Esophagus muscularis mucosa (tissue), 4 donors: ENCODE data around the gene CD1B. TPM values are rescaled to one million over a fixed set of nuclear protein-coding genes. Genes with fewer than 3 reads are reported as not detected.

Experiments
- DNase-seq: peaks from one replicate; pipeline ENCODE4 v3.0.0-alpha.2; 2017; ENCODE audit errors: extremely low spot score
- H3K27ac ChIP-seq, 4 donors: fragments of 200-600 bp; sonication (generic); replicated peaks in 1 of 4; 1 replicate in 3 of 4; 2 replicates in 1 of 4; pipeline ENCODE4 v1.5.1; 2016 to 2019; ENCODE audit warnings: mild to moderate bottlenecking in 1 of 4
- H3K27me3 ChIP-seq, 4 donors: fragments of 200-600 bp; sonication (generic); one replicate each; pipeline versions ENCODE4 v1.5.1 to v1.6.0; 2016 to 2019
- H3K36me3 ChIP-seq, 4 donors: fragments of 200-600 bp; sonication (generic); one replicate each; pipeline ENCODE4 v1.5.1; 2016 to 2019
- H3K4me1 ChIP-seq, 4 donors: fragments of 200-600 bp; sonication (generic); one replicate each; pipeline ENCODE4 v1.5.1; 2016 to 2019
- H3K4me3 ChIP-seq, 4 donors: fragments of 200-600 bp; sonication (generic); 1 replicate in 2 of 4; 2 replicates in 2 of 4; pipeline ENCODE4 v1.5.1; 2016 to 2019; ENCODE audit warnings: mild to moderate bottlenecking in 4 of 4, moderate library complexity in 1 of 4
- H3K9me3 ChIP-seq, 4 donors: fragments of 200-600 bp; sonication (generic); 1 replicate in 3 of 4; 2 replicates in 1 of 4; pipeline ENCODE4 v1.5.1; 2016 to 2019
- EP300 ChIP-seq: sonication (generic); formaldehyde crosslinking; IDR thresholded peaks from one replicate; pipeline ENCODE4 v1.6.1; 2017; ENCODE audit warnings: antibody characterized with exemption
- POLR2A ChIP-seq: fragments of 450-650 bp; IDR thresholded peaks from one replicate; pipeline ENCODE4 v1.6.1; 2017; ENCODE audit warnings: antibody characterized with exemption, moderate library complexity, mild to moderate bottlenecking, low read depth
- POLR2AphosphoS5 ChIP-seq, 2 donors: sonication (generic); formaldehyde crosslinking; IDR thresholded peaks; one replicate each; pipeline ENCODE4 v1.6.1; 2017; ENCODE audit warnings: antibody characterized with exemption in 2 of 2
- WGBS: methylation state at CpG from one replicate; pipeline ENCODE4 v1.1.5; 2018; 5-methylcytosine and 5-hydroxymethylcytosine counted together
- intact Hi-C: fragments of 100-400 bp; cut with DNase I; formaldehyde crosslinking; loops from one replicate; pipeline ENCODE4 v1.15.1; 2023
- total RNA-seq, 4 donors: library from RNA; depleted of rRNA; stranded (reverse); fragments of >200 nt; gene quantifications; one replicate each; pipeline versions ENCODE4 v1.1.0 to v1.2.1, GENCODE V29; 2016
- TF ChIP-seq, protein P1 (sequence below), 3 experiments: fragments of 200-600 bp in 2 of 3; fragments of 450-650 bp in 1 of 3; sonication (generic) in 2 of 3; IDR thresholded peaks; one replicate each; pipeline ENCODE4 v1.5.1; 2017 to 2019; ENCODE audit warnings: antibody characterized with exemption in 3 of 3, mild to moderate bottlenecking in 2 of 3, moderate library complexity in 1 of 3

The CD1B gene
- total RNA-seq, 4 donors from 2014 or later: not detected

DNA sequence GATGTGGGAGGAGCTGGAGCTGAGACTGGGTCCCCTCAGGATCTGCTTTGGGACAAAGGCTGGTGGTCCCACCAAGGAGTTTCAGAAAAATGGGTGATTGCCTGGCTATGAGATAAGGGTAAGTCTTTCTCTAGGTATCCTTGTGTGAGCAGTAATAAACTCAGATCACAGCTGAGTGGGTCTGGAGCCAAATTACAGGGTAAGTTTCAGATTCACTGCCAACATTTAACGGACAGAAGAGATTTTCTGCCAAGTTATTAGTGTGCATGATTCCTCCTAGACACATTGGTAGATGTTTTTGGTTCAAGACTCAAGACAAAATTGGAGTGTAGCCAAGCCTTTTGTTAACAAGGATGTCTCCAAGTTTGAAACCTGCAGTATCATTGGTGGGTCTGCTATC, 7.5 kb downstream of the CD1B start:
- TF ChIP-seq, protein P1, sequence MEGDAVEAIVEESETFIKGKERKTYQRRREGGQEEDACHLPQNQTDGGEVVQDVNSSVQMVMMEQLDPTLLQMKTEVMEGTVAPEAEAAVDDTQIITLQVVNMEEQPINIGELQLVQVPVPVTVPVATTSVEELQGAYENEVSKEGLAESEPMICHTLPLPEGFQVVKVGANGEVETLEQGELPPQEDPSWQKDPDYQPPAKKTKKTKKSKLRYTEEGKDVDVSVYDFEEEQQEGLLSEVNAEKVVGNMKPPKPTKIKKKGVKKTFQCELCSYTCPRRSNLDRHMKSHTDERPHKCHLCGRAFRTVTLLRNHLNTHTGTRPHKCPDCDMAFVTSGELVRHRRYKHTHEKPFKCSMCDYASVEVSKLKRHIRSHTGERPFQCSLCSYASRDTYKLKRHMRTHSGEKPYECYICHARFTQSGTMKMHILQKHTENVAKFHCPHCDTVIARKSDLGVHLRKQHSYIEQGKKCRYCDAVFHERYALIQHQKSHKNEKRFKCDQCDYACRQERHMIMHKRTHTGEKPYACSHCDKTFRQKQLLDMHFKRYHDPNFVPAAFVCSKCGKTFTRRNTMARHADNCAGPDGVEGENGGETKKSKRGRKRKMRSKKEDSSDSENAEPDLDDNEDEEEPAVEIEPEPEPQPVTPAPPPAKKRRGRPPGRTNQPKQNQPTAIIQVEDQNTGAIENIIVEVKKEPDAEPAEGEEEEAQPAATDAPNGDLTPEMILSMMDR (IDR thresholded peaks at IDR 0.05): no peak
- TF ChIP-seq EP300 (no peak), POLR2A (no peak), POLR2AphosphoS5 (IDR thresholded peaks at IDR 0.05) (no peak)
- no peaks in the 10 kb centered on the region for H3K4me1 ChIP-seq
- no peak for DNase-seq
- no peak overlapping the region for H3K27ac ChIP-seq
- WGBS: 50% methylated on average over 1 of the region's 1 CpG
- no peaks in the 10 kb centered on the region for H3K36me3 ChIP-seq
- H3K4me3 ChIP-seq: no peak overlapping the region
- intact Hi-C loops: no loop called here
- no peaks in the 10 kb centered on the region for H3K27me3 ChIP-seq
- H3K9me3 ChIP-seq: peaks cover 0 to 14% (median 3%) of the 10 kb centered on the region in 4 donors

DNA sequence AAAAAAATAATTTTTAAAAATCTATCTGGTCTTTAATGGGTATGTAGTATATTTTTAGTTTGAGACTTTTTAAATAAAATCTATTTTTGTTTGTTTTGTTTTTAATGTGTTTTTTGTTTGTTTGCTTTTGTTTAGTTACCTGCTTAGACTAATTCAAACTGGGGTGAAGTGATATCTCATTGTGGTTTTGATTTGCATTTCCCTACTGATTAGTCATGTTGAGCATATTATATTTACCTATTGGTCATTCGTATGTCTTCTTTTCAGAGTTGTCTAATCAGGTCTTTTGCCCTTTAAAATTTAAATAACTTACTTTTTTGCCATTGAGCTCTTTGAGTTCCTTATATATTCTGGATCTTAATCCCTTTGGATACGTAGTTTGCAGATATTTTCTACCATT, 20.3 kb downstream of the CD1B start:
- Histone ChIP-seq H3K4me1 (no peaks in the 10 kb centered on the region), H3K27ac (no peak overlapping the region), H3K36me3 (no peaks in the 10 kb centered on the region), H3K9me3 (peaks cover 0 to 25% (median 18%) of the 10 kb centered on the region in 4 donors), H3K27me3 (no peaks in the 10 kb centered on the region), H3K4me3 (no peak overlapping the region)
- DNase-seq: no peak
- WGBS: 66% methylated on average over 2 of the region's 2 CpGs
- intact Hi-C loops: no loop called here
- TF ChIP-seq POLR2AphosphoS5 (IDR thresholded peaks at IDR 0.05) (no peak), POLR2A (no peak)

DNA sequence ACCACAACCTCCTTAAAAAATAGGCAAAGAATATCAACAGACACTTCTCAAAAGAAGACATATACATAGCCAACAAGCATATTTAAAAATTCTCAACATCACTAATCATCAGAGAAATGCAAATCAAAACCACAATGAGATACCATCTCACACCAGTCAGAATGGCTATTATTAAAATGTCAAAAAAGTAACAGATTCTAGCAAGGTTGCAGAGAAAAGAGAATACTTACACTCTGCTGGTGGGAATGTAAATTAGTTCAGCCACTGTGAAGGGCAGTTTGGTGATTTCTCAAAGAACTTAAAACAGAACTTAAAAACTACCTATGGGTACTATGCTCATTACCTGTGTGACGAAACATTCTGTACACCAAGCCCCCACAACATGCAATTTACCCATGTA, 20.7 kb downstream of the CD1B start:
- Histone ChIP-seq H3K4me3 (no peak overlapping the region), H3K4me1 (no peaks in the 10 kb centered on the region), H3K9me3 (peaks cover 0 to 25% (median 18%) of the 10 kb centered on the region in 4 donors), H3K27ac (no peak overlapping the region), H3K27me3 (no peaks in the 10 kb centered on the region), H3K36me3 (no peaks in the 10 kb centered on the region)
- DNase-seq: no peak
- TF ChIP-seq POLR2A: no peak
- TF ChIP-seq, protein P1 (IDR thresholded peaks at IDR 0.05): no peak
- no peak for TF ChIP-seq EP300
- no peak for TF ChIP-seq POLR2AphosphoS5 (IDR thresholded peaks at IDR 0.05)
- 100% methylated on average over 1 of the region's 1 CpG for WGBS
- intact Hi-C loops: no loop called here

DNA sequence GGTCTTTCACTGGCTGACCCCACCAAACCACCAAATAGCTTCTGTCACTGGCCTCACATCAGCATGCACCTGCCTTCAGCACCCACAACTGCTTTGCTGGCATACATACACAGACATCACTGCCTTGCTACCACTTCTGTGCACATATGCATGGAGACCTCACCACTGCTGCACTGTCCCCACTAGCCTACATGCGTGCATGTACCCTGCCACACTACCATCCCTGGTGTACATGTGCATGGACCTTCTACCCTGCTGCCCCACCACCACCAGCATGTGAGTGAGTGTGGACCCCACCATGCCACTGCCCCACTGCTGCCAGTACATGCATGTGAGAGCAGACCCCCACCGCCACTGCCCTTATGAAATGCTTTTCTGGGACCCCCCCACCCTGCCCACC, 35.5 kb downstream of the CD1B start:
- H3K4me1 ChIP-seq: no peaks in the 10 kb centered on the region
- intact Hi-C loops: no loop called here
- TF ChIP-seq, protein P1 (IDR thresholded peaks at IDR 0.05): no peak
- TF ChIP-seq POLR2A (no peak), POLR2AphosphoS5 (IDR thresholded peaks at IDR 0.05) (no peak), EP300 (no peak)
- H3K36me3 ChIP-seq: no peaks in the 10 kb centered on the region
- H3K27ac ChIP-seq: no peak overlapping the region
- H3K4me3 ChIP-seq: no peak overlapping the region
- peaks cover 0 to 15% (median 9%) of the 10 kb centered on the region in 4 donors for H3K9me3 ChIP-seq
- H3K27me3 ChIP-seq: no peaks in the 10 kb centered on the region
- DNase-seq: no peak
- WGBS: 81% methylated on average over 2 of the region's 2 CpGs

DNA sequence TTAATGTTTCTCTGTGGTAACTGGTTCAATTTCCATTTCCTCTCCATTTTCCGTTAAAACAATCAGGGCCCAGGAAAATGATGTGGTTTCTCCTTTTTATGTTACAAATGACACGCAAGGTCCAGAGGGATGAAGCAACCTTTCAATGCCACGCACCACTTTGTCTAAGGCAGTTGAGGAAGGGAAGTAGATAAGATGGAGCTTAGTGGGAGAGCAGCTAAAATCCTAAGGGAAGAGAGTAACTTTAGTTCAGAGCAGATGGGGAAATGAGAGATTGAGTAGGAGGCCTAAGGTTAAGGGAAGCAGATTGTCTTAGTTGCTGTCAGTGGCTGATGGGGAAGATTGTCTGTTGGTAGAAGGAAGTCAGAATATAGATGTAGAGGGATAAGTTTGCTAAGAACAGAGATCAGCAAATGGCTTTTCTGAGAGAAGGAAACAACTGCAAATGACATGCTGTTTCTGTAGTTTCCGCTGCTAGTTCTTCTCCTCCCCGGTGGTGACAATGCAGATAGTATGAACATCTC, 40.9 kb downstream of the CD1B start:
- intact Hi-C loops: no loop called here
- no peaks in the 10 kb centered on the region for H3K4me1 ChIP-seq
- H3K27me3 ChIP-seq: no peaks in the 10 kb centered on the region
- no peaks in the 10 kb centered on the region for H3K36me3 ChIP-seq
- WGBS: 62% methylated on average over 5 of the region's 5 CpGs
- peaks cover 0 to 4% (median 0%) of the 10 kb centered on the region in 4 donors for H3K9me3 ChIP-seq
- no peak overlapping the region for H3K4me3 ChIP-seq
- TF ChIP-seq POLR2A: no peak
- no peak for TF ChIP-seq EP300
- TF ChIP-seq POLR2AphosphoS5 (IDR thresholded peaks at IDR 0.05): no peak
- TF ChIP-seq, protein P1 (IDR thresholded peaks at IDR 0.05): no peak
- no peak for DNase-seq
- no peak overlapping the region for H3K27ac ChIP-seq
